Right ventricle myocardium inferior (tissue), 1 donor: ENCODE results near the gene NPHP3. TPM values are rescaled to one million over a fixed set of nuclear protein-coding genes. Genes with fewer than 3 reads are reported as not detected.
A peak's percentile ranks its signal among the peaks of the same experiment; 100 is the strongest.

Source experiments
- ATAC-seq: fragments of 200-7000 bp; cut with Tn5 transposase; one replicate; pipeline ENCODE4 v1.9.1; 2020; ENCODE audit warnings: mild to moderate bottlenecking, moderate library complexity
- DNase-seq: peaks from one replicate; pipeline ENCODE4 v3.0.0; 2021; ENCODE audit errors: missing footprints
- intact Hi-C: fragments of 100-400 bp; cut with DNase I; formaldehyde crosslinking; loops from one replicate; pipeline ENCODE4 v1.11.0; 2022
- total RNA-seq: library from RNA; stranded (reverse); fragmentation: NEBNext Ultra II Directional; extraction: Animal tissue kit (Norgen Biotek cat#: 25700); gene quantifications from one replicate; pipeline ENCODE4 v1.2.1, GENCODE V29; 2021
- donor health status: DM: no; HTN: yes; CAD: no; lungs with severe emphysema.

Gene NPHP3
- total RNA-seq, 1 donor from 2014 or later, result 8.1 TPM

- ATAC-seq (no peak), DNase-seq (no peak)
- intact Hi-C loops, result no loop called here
Measured at GRCh38 chr3:132713977-132714727, 8.1 kb downstream of the NPHP3 start.

GRCh38 chr3:132710311-132710710 is 11.9 kb downstream of the NPHP3 start:
- intact Hi-C loops, result no loop called here
- no peak for DNase-seq

DNA sequence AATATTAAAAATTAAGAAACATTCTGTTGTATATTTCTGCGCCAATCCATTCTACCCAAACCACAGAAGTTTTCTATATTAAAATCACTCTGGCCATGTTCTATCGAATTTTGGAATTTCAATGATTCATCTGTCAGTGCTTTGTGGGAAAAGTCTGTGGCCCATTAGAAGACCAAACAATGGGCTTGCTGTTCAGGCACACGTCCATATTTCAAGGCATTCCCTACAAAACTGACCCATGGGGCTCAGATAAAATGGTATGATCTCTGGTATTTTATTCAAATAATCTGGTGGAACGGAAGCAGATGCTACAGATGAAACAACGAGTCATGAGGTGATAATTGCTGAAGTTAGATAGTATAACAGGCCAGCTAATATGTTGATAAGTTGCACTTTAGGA is 12.4 kb downstream of the NPHP3 start:
- intact Hi-C loops, result no loop called here
- DNase-seq, result no peak
- no peak for ATAC-seq

More at GRCh38 chr3:132710311-132710710, 11.9 kb downstream of the NPHP3 start:
- no peak for ATAC-seq

GRCh38 chr3:132703733-132704132 is 18.5 kb downstream of the NPHP3 start:
- no peak for ATAC-seq
- no peak for DNase-seq
- intact Hi-C loops, result no loop called here

DNA sequence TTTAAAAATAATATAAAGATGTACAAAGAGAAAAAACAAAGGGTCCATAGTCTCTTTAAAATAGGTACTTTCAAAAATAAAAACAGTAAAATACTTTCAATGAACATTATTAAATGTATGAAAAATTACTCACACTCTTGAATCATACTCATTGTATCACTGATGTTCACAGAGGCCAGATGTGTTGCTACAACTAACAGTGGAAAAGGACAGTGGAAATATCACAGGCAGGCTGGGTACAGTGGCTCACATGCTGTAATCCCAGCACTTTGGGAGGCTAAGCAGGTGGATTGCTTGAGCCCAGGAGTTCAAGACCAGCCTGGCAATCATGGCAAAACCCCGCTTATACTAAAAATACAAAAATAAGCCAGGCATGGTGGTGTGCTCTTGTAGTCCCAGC is 26.8 kb downstream of the NPHP3 start:
- intact Hi-C loops, result no loop called here

GRCh38 chr3:132694991-132695390 is 27.2 kb downstream of the NPHP3 start:
- ATAC-seq (no peak), DNase-seq (no peak)
- intact Hi-C loops, result no loop called here

More for the DNA sequence above, 26.8 kb downstream of the NPHP3 start:
- DNase-seq, result no peak
- no peak for ATAC-seq

- no peak for ATAC-seq
- intact Hi-C loops, result no loop called here
- DNase-seq, result no peak
Measured at GRCh38 chr3:132690040-132690439, 32.2 kb downstream of the NPHP3 start.

- intact Hi-C loops, result no loop called here
- no peak for DNase-seq
- no peak for ATAC-seq
Measured at GRCh38 chr3:132682201-132682600, 40.0 kb downstream of the NPHP3 start.

- intact Hi-C loops, result no loop called here
Measured at GRCh38 chr3:132681421-132681820, 40.8 kb downstream of the NPHP3 start.

GRCh38 chr3:132679911-132680310 is 42.3 kb downstream of the NPHP3 start:
- intact Hi-C loops, result no loop called here
- ATAC-seq (no peak), DNase-seq (no peak)

More at GRCh38 chr3:132681421-132681820, 40.8 kb downstream of the NPHP3 start:
- no peak for DNase-seq
- no peak for ATAC-seq

DNA sequence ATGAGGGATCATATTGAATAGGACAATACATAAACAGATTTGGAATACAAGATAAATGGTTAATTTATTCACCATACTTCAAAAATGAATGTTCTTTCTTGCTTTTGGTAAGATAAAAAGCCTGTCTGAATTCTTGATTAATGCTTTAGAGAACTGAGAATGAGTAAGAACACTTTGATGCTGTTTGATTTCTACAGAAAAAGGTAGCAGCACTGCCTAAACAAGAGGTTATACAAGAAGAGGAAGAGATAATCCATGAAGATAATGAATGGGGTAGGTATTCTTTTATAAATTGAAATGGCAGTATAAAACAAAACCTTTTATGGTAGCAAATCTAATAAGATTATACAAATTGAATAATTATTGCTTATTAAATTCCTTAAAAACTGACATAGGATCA is 46.8 kb downstream of the NPHP3 start:
- ATAC-seq (no peak), DNase-seq (no peak)

DNA sequence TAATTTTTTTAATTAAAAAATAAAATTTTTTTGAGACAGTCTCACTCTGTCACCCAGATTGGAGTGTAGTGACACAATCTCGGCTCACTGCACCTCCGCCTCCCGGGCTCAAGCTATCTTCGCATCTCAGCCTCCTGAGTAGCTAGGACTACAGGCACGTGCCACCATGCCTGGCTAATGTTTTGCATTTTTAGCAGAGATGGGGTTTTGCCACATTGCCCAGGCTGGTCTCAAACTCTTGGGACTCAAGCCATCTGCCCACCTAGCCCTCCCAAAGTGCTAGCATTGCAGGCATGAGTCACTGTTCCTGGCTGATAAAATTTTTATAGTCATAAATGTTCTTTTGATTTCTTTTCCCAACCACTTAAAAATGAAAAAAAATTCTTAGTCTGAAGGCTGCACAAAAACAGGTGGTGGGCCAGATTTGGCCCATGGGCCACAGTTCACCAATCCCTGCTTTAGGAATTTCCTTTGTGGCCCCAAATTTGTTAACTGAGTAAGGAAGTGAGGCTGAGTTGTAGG is 52.9 kb downstream of the NPHP3 start:
- ATAC-seq, result no peak

More for the DNA sequence above, 46.8 kb downstream of the NPHP3 start:
- intact Hi-C loops, result no loop called here

GRCh38 chr3:132665230-132665745 is 56.9 kb downstream of the NPHP3 start:
- ATAC-seq (no peak), DNase-seq (no peak)
- intact Hi-C loops, result no loop called here

More for the DNA sequence above, 52.9 kb downstream of the NPHP3 start:
- intact Hi-C loops, result no loop called here
- peak; percentile 44 for DNase-seq

- ATAC-seq (no peak), DNase-seq (no peak)
- intact Hi-C loops, result no loop called here
Measured at GRCh38 chr3:132662212-132662611, 60.0 kb downstream of the NPHP3 start.

- DNase-seq, result no peak
- no peak for ATAC-seq
- intact Hi-C loops, result no loop called here
Measured at GRCh38 chr3:132661101-132661500, 61.1 kb downstream of the NPHP3 start.

- intact Hi-C loops, result no loop called here
- no peak for ATAC-seq
- DNase-seq, result no peak
Measured at GRCh38 chr3:132660811-132661070, 61.5 kb downstream of the NPHP3 start.

- intact Hi-C loops, result no loop called here
- peak; percentile 86 for DNase-seq
- peak; percentile 84 for ATAC-seq
Measured at GRCh38 chr3:132660052-132660810, 62.0 kb downstream of the NPHP3 start, which contains the start of gene UBA5. UBA5 (plus strand) TSS chr3:132660329; CDS start chr3:132660538, 209 bp downstream.

DNA sequence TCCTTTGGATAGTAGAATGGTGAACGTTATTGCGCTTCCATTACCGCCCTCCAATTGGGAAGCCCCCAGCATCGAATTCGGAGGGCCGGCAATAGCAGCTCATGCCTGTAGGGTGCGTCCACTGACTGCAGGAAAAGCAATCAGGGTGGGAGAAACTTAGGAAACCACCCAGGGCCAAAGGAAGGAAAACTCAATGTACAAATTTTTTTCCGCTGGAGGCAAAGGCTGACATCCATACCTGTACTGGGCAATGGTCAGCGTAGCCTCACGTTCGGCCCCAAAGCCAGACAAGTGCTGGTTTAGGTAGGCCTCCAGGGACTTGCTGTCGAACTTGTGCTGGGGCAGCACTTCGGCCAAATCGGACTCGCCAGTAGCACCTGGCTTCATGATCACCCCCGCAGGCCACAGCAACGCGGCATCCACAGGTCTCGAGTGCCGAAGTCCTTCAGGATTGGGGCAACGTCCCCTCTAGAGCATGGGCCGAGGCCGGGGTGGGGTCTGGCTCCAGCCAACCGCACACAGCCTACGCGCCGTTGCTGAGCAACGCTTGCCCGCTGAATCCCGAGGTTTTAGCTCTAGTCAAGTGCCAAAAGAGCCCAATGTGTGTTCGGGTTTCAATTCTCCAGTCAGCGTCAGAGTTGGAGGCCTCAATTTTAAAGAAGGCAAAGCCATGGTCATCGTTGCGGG is 62.7 kb downstream of the NPHP3 start, which contains the start of gene ACAD11:
ACAD11 (minus strand) TSS at position 445 of the 687 bp plus-strand sequence; CDS start at position 387, 58 bp downstream.
- intact Hi-C loops, result loop anchor here (2.0 kb wide), 1 partner anchor 63 kb away; the partner anchor contains the start of gene NPHP3
- peak; percentile 85 for DNase-seq
- ATAC-seq, result peak; percentile 88

- intact Hi-C loops, result loop anchor here (2.0 kb wide), 1 partner anchor 64 kb away; the partner anchor contains the start of gene NPHP3
- DNase-seq (no peak), ATAC-seq (no peak)
Measured at GRCh38 chr3:132659000-132659364, 63.2 kb downstream of the NPHP3 start.
